ENCODE data around the gene PIANP. TPM values are rescaled to one million over a fixed set of nuclear protein-coding genes. Genes with fewer than 3 reads are reported as not detected.

The PIANP gene
- total RNA-seq, 2 donors from 2014 or later = not detected

GRCh38 chr12:6685814-6686213 is 14.8 kb downstream of the PIANP start:
- Histone ChIP-seq H3K4me1 (peaks cover 0 to 38% of the 10 kb centered on the region in 2 donors), H3K27me3 (no peaks in the 10 kb centered on the region), H3K27ac (no peak overlapping the region), H3K4me3 (no peak overlapping the region), H3K36me3 (peaks cover 4% of the 10 kb centered on the region), H3K9me3 (no peaks in the 10 kb centered on the region)
- no peak for TF ChIP-seq CTCF (IDR thresholded peaks at IDR 0.05)
- DNase-seq (ENCODE audit: low spot score) = no peak

DNA sequence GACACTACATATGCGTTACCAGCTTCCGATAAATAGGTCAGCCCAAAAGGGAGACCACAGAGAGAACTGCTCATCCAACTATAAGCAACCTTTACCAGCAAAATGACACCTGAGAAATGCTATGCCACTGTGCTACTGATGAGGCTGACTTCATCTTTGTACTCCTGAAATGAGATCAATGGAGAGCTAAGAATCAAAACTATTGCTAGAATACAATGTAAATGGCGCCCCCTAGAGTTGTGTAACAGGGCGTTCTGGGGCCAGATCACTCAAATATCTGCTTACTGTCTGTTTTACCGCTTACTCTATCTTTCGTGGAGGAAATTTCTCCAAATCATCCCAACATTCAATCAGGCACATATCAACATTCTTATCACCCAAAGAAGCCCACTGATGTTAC is 16.0 kb downstream of the PIANP start:
- Histone ChIP-seq H3K4me3 (no peak overlapping the region), H3K27me3 (no peaks in the 10 kb centered on the region), H3K9me3 (no peaks in the 10 kb centered on the region), H3K27ac (no peak overlapping the region), H3K4me1 (peaks cover 0 to 28% of the 10 kb centered on the region in 2 donors), H3K36me3 (peaks cover 10% of the 10 kb centered on the region)
- DNase-seq (ENCODE audit: low spot score) = no peak
- TF ChIP-seq CTCF (IDR thresholded peaks at IDR 0.05) = peak in 1 of 2 donors; percentile 54

- no peaks in the 10 kb centered on the region for H3K9me3 ChIP-seq
- H3K4me1 ChIP-seq = no peaks in the 10 kb centered on the region
- no peak for DNase-seq (ENCODE audit: low spot score)
- no peaks in the 10 kb centered on the region for H3K27me3 ChIP-seq
- H3K4me3 ChIP-seq = no peak overlapping the region
- no peak overlapping the region for H3K27ac ChIP-seq
- peaks cover 73% of the 10 kb centered on the region for H3K36me3 ChIP-seq
- TF ChIP-seq CTCF (IDR thresholded peaks at IDR 0.05) = no peak
These were observed 23.7 kb downstream of the PIANP start for GRCh38 chr12:6676962-6677361.

DNA sequence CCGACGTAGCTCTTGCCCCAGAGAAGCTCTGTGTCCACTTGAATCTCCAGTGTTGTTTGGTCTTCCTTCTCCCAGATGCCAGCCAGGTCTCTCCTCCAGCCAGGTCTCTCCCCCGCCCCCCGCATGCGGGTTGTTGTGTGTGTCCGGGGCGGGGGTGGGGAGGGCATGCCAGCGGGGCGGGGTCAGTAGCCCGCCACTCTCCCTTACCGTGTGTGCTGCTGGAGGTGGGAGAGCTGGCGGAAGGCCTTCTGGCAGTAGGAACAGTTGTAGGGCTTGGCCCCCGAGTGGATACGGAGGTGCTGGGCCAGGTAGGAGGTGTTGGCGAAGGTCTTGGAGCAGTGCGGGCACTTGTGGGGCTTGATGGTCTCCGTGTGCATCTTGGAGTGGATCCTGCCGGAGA is 28.5 kb downstream of the PIANP start:
- H3K27ac ChIP-seq = no peak overlapping the region
- no peaks in the 10 kb centered on the region for H3K9me3 ChIP-seq
- H3K4me1 ChIP-seq = no peaks in the 10 kb centered on the region
- H3K27me3 ChIP-seq = no peaks in the 10 kb centered on the region
- H3K4me3 ChIP-seq = no peak overlapping the region
- no peak for DNase-seq (ENCODE audit: low spot score)
- peaks cover 92% of the 10 kb centered on the region for H3K36me3 ChIP-seq
- TF ChIP-seq CTCF (IDR thresholded peaks at IDR 0.05) = no peak

GRCh38 chr12:6667559-6668210 is 32.9 kb downstream of the PIANP start:
- Histone ChIP-seq H3K4me1 (no peaks in the 10 kb centered on the region), H3K27ac (no peak overlapping the region), H3K9me3 (no peaks in the 10 kb centered on the region), H3K4me3 (no peak overlapping the region), H3K36me3 (peaks cover 59% of the 10 kb centered on the region), H3K27me3 (no peaks in the 10 kb centered on the region)
- TF ChIP-seq CTCF (IDR thresholded peaks at IDR 0.05) = no peak
- no peak for DNase-seq (ENCODE audit: low spot score)

- Histone ChIP-seq H3K4me1 (peaks cover 0 to 12% of the 10 kb centered on the region in 2 donors), H3K4me3 (no peak overlapping the region), H3K27ac (no peak overlapping the region), H3K9me3 (no peaks in the 10 kb centered on the region), H3K27me3 (no peaks in the 10 kb centered on the region), H3K36me3 (peaks cover 44% of the 10 kb centered on the region)
- TF ChIP-seq CTCF (IDR thresholded peaks at IDR 0.05) = no peak
- DNase-seq (ENCODE audit: low spot score) = no peak
These were observed 34.4 kb downstream of the PIANP start for GRCh38 chr12:6666211-6666610.

All from right atrium auricular region (tissue), 2 donors.